Suprapubic skin (tissue), 4 donors: ENCODE measurements around the gene BICRAL. TPM values are rescaled to one million over a fixed set of nuclear protein-coding genes. Genes with fewer than 3 reads are reported as not detected.

Source experiments
- DNase-seq, 2 donors: peaks; one replicate each; pipeline ENCODE4 v3.0.0-alpha.2; 2019; ENCODE audit warnings: low spot score in 2 of 2
- H3K27ac ChIP-seq: fragments of 200-600 bp; sonication (generic); one replicate; pipeline ENCODE4 v1.5.1; 2019
- H3K27me3 ChIP-seq: fragments of 200-600 bp; sonication (generic); one replicate; pipeline ENCODE4 v1.5.1; 2019
- H3K36me3 ChIP-seq: fragments of 200-600 bp; sonication (generic); one replicate; pipeline ENCODE4 v1.5.1; 2019
- H3K4me1 ChIP-seq: fragments of 200-600 bp; sonication (generic); one replicate; pipeline ENCODE4 v1.5.1; 2019
- H3K4me3 ChIP-seq: fragments of 200-600 bp; sonication (generic); one replicate; pipeline ENCODE4 v1.5.1; 2019; ENCODE audit warnings: mild to moderate bottlenecking
- H3K9me3 ChIP-seq: fragments of 200-600 bp; sonication (generic); one replicate; pipeline ENCODE4 v1.5.1; 2019
- CTCF ChIP-seq, 2 donors: fragments of 200-600 bp in 1 of 2; fragments of 450-650 bp in 1 of 2; sonication (generic) in 1 of 2; IDR thresholded peaks; one replicate each; pipeline ENCODE4 v1.5.1; 2016 to 2019; ENCODE audit warnings: antibody characterized with exemption in 2 of 2, mild to moderate bottlenecking in 1 of 2, moderate library complexity in 1 of 2
- EP300 ChIP-seq: sonication (generic); formaldehyde crosslinking; IDR thresholded peaks from one replicate; pipeline ENCODE4 v1.6.1; 2017; ENCODE audit warnings: antibody characterized with exemption
- POLR2A ChIP-seq, 2 donors: fragments of 450-650 bp; IDR thresholded peaks; one replicate each; pipeline ENCODE4 v1.6.1; 2017; ENCODE audit warnings: antibody characterized with exemption in 2 of 2, mild to moderate bottlenecking in 2 of 2, moderate library complexity in 2 of 2
- POLR2AphosphoS5 ChIP-seq, 3 donors: sonication (generic); formaldehyde crosslinking; IDR thresholded peaks; one replicate each; pipeline ENCODE4 v1.6.1; 2017; ENCODE audit warnings: antibody characterized with exemption in 3 of 3
- WGBS: methylation state at CpG from one replicate; pipeline ENCODE4 v1.1.5; 2018; 5-methylcytosine and 5-hydroxymethylcytosine counted together
- total RNA-seq, 4 donors: library from RNA; depleted of rRNA; stranded (reverse); fragments of >200 nt; gene quantifications; one replicate each; pipeline ENCODE4 v1.1.0, GENCODE V29; 2016

BICRAL gene
- total RNA-seq, 4 donors from 2014 or later: 20.7 to 28.2 (median 25.4) TPM

GRCh38 chr6:42841844-42842584, 60.2 kb downstream of the BICRAL start:
- Histone ChIP-seq H3K9me3 (no peaks in the 10 kb centered on the region), H3K27me3 (no peaks in the 10 kb centered on the region), H3K36me3 (peaks cover 15% of the 10 kb centered on the region), H3K27ac (no peak overlapping the region), H3K4me3 (no peak overlapping the region), H3K4me1 (no peaks in the 10 kb centered on the region)
- no peak for DNase-seq
- WGBS: 82% methylated on average over 6 of the region's 6 CpGs
- no peak for TF ChIP-seq POLR2AphosphoS5 (IDR thresholded peaks at IDR 0.05)
- no peak for TF ChIP-seq POLR2A (IDR thresholded peaks at IDR 0.05)
- no peak for TF ChIP-seq EP300
- no peak for TF ChIP-seq CTCF (IDR thresholded peaks at IDR 0.05)

GRCh38 chr6:42845327-42845694, 63.5 kb downstream of the BICRAL start:
- no peak for DNase-seq
- H3K9me3 ChIP-seq: no peaks in the 10 kb centered on the region
- WGBS: 91% methylated on average over 6 of the region's 6 CpGs
- H3K27ac ChIP-seq: no peak overlapping the region
- TF ChIP-seq POLR2AphosphoS5 (IDR thresholded peaks at IDR 0.05): no peak
- no peak for TF ChIP-seq EP300
- TF ChIP-seq CTCF (IDR thresholded peaks at IDR 0.05): no peak
- TF ChIP-seq POLR2A (IDR thresholded peaks at IDR 0.05): no peak
- H3K4me3 ChIP-seq: no peak overlapping the region
- H3K36me3 ChIP-seq: peaks cover 17% of the 10 kb centered on the region
- no peaks in the 10 kb centered on the region for H3K4me1 ChIP-seq
- no peaks in the 10 kb centered on the region for H3K27me3 ChIP-seq

GRCh38 chr6:42846505-42846904, 64.7 kb downstream of the BICRAL start:
- H3K4me1 ChIP-seq: no peaks in the 10 kb centered on the region
- H3K36me3 ChIP-seq: peaks cover 17% of the 10 kb centered on the region
- H3K27ac ChIP-seq: no peak overlapping the region
- no peaks in the 10 kb centered on the region for H3K9me3 ChIP-seq
- no peaks in the 10 kb centered on the region for H3K27me3 ChIP-seq
- no peak overlapping the region for H3K4me3 ChIP-seq
- 89% methylated on average over 2 of the region's 2 CpGs for WGBS
- DNase-seq: no peak
- no peak for TF ChIP-seq POLR2A (IDR thresholded peaks at IDR 0.05)
- TF ChIP-seq EP300: no peak
- TF ChIP-seq POLR2AphosphoS5 (IDR thresholded peaks at IDR 0.05): no peak
- no peak for TF ChIP-seq CTCF (IDR thresholded peaks at IDR 0.05)

GRCh38 chr6:42848700-42849099, 66.8 kb downstream of the BICRAL start:
- WGBS: 86% methylated on average over 4 of the region's 4 CpGs
- peaks cover 30% of the 10 kb centered on the region for H3K36me3 ChIP-seq
- DNase-seq: no peak

GRCh38 chr6:42851599-42851998, 69.7 kb downstream of the BICRAL start:
- no peak overlapping the region for H3K27ac ChIP-seq
- peaks cover 56% of the 10 kb centered on the region for H3K36me3 ChIP-seq
- WGBS: 91% methylated on average over 2 of the region's 2 CpGs
- TF ChIP-seq EP300: no peak
- no peak for TF ChIP-seq POLR2A (IDR thresholded peaks at IDR 0.05)
- no peak for TF ChIP-seq POLR2AphosphoS5 (IDR thresholded peaks at IDR 0.05)
- no peak for TF ChIP-seq CTCF (IDR thresholded peaks at IDR 0.05)
- DNase-seq: no peak
- H3K4me1 ChIP-seq: no peaks in the 10 kb centered on the region
- H3K9me3 ChIP-seq: no peaks in the 10 kb centered on the region
- no peaks in the 10 kb centered on the region for H3K27me3 ChIP-seq
- H3K4me3 ChIP-seq: no peak overlapping the region

More at GRCh38 chr6:42848700-42849099, 66.8 kb downstream of the BICRAL start:
- TF ChIP-seq CTCF (IDR thresholded peaks at IDR 0.05): no peak
- TF ChIP-seq POLR2A (IDR thresholded peaks at IDR 0.05): no peak
- TF ChIP-seq POLR2AphosphoS5 (IDR thresholded peaks at IDR 0.05): no peak
- TF ChIP-seq EP300: no peak
- Histone ChIP-seq H3K4me1 (no peaks in the 10 kb centered on the region), H3K9me3 (no peaks in the 10 kb centered on the region), H3K4me3 (no peak overlapping the region), H3K27ac (no peak overlapping the region), H3K27me3 (no peaks in the 10 kb centered on the region)
